T1000 (cell line): ENCODE data around the gene DHRS1.
"Not testable (repeated sequence)": the region's sequence is repeated elsewhere in the genome, so short reads cannot be mapped to it uniquely, and the experiment has no call there.

Experiments
- DNase-seq: peaks from one replicate; lab custom pipeline; 2025; ENCODE audit warnings: mixed read lengths; lab: John Stamatoyannopoulos, UW

The DHRS1 gene

DNA sequence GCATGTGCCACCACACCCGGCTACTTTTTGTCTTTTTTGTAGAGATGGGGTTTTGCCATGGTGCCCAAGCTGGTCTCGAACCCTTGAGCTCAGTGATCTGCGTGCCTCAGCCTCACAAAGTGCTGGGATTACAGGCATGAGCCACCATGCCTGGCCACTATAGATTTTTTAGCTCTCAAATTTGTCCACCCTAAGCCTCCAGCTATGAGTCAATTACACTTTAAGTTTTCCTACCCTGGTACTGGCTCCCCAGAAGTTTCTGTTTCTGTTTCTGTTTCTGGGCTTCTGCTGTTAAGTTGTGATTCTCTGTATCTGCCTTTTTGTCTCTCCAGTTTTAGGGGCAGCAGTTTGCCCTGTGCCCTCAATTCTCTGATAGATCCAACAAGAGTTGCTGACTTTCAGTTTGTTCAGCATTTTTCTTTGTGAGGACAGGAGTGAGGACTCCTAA is 52.8 kb downstream of the DHRS1 start:
- no peak for DNase-seq

GRCh38 chr14:24245350-24245749 is 54.2 kb downstream of the DHRS1 start:
- DNase-seq, result not testable (repeated sequence)

GRCh38 chr14:24243336-24243836 is 56.2 kb downstream of the DHRS1 start:
- no peak for DNase-seq

- DNase-seq, result peak; percentile 93
Measured at GRCh38 chr14:24241829-24242443, 57.6 kb downstream of the DHRS1 start.
